Measurements from ENCODE around the gene TUBGCP6. TPM values are rescaled to one million over a fixed set of nuclear protein-coding genes. Genes with fewer than 3 reads are reported as not detected.

The TUBGCP6 gene
- polyA plus RNA-seq, 1 experiment = 8.5 TPM

DNA sequence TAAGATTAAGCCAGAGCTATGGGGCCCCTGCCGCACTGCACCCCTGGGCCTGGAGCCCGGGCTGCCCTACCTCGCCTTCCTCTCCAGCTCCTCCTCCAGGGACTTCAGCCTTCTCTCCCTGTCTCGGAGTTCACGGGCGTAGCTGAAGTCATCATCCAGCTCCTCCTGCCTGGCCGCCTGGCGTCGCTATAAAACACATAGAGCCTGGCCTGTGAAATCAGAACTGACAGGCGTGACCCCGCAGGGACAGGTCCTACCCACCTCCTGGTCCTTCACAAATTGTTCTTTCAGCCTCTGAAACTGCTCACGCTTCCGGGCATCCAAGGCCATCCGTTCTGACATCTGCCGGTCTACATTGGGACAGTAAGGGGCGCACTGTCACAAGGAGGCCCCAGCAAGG, 20.8 kb downstream of the TUBGCP6 start:
- ChIA-PET POLR2A (no interaction called here), CTCF (no interaction called here)
- peaks cover 9% of the 10 kb centered on the region; the same call in 1 of the 2 replicates for H3K9me3 ChIP-seq (ENCODE audit: control insufficient read depth, insufficient read depth, low read length)
- no peak for DNase-seq (ENCODE audit: low read depth, low spot score)
- no peak overlapping the region for H3K27ac ChIP-seq (ENCODE audit: low read depth, low read length)
- H3K4me3 ChIP-seq (ENCODE audit: low read depth, low read length) = no peak overlapping the region
- TF ChIP-seq, protein P1, sequence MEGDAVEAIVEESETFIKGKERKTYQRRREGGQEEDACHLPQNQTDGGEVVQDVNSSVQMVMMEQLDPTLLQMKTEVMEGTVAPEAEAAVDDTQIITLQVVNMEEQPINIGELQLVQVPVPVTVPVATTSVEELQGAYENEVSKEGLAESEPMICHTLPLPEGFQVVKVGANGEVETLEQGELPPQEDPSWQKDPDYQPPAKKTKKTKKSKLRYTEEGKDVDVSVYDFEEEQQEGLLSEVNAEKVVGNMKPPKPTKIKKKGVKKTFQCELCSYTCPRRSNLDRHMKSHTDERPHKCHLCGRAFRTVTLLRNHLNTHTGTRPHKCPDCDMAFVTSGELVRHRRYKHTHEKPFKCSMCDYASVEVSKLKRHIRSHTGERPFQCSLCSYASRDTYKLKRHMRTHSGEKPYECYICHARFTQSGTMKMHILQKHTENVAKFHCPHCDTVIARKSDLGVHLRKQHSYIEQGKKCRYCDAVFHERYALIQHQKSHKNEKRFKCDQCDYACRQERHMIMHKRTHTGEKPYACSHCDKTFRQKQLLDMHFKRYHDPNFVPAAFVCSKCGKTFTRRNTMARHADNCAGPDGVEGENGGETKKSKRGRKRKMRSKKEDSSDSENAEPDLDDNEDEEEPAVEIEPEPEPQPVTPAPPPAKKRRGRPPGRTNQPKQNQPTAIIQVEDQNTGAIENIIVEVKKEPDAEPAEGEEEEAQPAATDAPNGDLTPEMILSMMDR (IDR thresholded peaks at IDR 0.05; ENCODE audit: low read depth, low read length) = no peak
- no peaks in the 10 kb centered on the region for H3K27me3 ChIP-seq (ENCODE audit: control insufficient read depth, insufficient read depth, low read length)

DNA sequence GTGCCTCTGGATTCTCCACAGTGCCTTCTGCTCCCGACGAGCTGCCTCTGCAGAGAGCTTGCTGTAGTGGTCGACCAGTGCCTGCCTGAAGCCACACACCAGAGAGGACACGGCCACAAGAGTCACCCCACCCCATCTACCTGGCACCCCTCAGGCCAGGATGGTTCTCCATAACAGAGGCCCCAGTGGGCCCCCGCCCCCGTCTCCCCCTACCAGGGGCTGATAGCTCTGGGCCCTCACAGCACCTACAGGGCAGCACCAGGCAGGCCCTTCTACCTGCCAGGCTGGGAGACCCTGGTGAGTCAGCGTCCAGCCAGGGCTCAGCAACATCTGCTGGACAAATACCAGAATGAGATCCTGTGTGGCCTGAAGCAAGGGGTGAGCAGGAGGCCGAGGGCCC, 22.3 kb downstream of the TUBGCP6 start:
- Histone ChIP-seq H3K4me3 (ENCODE audit: low read depth, low read length) (no peak overlapping the region), H3K27ac (ENCODE audit: low read depth, low read length) (no peak overlapping the region), H3K27me3 (ENCODE audit: control insufficient read depth, insufficient read depth, low read length) (no peaks in the 10 kb centered on the region), H3K9me3 (ENCODE audit: control insufficient read depth, insufficient read depth, low read length) (peaks cover 16% of the 10 kb centered on the region; the same call in 1 of the 2 replicates)
- CTCF ChIA-PET = interaction anchor here (0.9 to 1.0 kb wide), 2 partner anchors 15 to 18 kb away, joined by 3 to 4 read pairs; no protein-coding TSS in a partner anchor
- TF ChIP-seq, protein P1 (IDR thresholded peaks at IDR 0.05; ENCODE audit: low read depth, low read length) = no peak
- POLR2A ChIA-PET = interaction anchor here (0.6 kb wide), 1 partner anchor 8 kb away, joined by 8 read pairs; no protein-coding TSS in a partner anchor
- no peak for DNase-seq (ENCODE audit: low read depth, low spot score)

GRCh38 chr22:50221410-50222300, 23.2 kb downstream of the TUBGCP6 start:
- ChIA-PET POLR2A (interaction anchor here (0.6 kb wide), 1 partner anchor 9 kb away, joined by 8 read pairs; no protein-coding TSS in a partner anchor), CTCF (interaction anchor here (1.0 kb wide), 1 partner anchor 16 kb away, joined by 3 read pairs; no protein-coding TSS in a partner anchor)
- Histone ChIP-seq H3K27ac (ENCODE audit: low read depth, low read length) (no peak overlapping the region), H3K4me3 (ENCODE audit: low read depth, low read length) (no peak overlapping the region), H3K27me3 (ENCODE audit: control insufficient read depth, insufficient read depth, low read length) (no peaks in the 10 kb centered on the region), H3K9me3 (ENCODE audit: control insufficient read depth, insufficient read depth, low read length) (peaks cover 16% of the 10 kb centered on the region; the same call in 1 of the 2 replicates)
- TF ChIP-seq, protein P1 (IDR thresholded peaks at IDR 0.05; ENCODE audit: low read depth, low read length) = no peak
- no peak for DNase-seq (ENCODE audit: low read depth, low spot score)

DNA sequence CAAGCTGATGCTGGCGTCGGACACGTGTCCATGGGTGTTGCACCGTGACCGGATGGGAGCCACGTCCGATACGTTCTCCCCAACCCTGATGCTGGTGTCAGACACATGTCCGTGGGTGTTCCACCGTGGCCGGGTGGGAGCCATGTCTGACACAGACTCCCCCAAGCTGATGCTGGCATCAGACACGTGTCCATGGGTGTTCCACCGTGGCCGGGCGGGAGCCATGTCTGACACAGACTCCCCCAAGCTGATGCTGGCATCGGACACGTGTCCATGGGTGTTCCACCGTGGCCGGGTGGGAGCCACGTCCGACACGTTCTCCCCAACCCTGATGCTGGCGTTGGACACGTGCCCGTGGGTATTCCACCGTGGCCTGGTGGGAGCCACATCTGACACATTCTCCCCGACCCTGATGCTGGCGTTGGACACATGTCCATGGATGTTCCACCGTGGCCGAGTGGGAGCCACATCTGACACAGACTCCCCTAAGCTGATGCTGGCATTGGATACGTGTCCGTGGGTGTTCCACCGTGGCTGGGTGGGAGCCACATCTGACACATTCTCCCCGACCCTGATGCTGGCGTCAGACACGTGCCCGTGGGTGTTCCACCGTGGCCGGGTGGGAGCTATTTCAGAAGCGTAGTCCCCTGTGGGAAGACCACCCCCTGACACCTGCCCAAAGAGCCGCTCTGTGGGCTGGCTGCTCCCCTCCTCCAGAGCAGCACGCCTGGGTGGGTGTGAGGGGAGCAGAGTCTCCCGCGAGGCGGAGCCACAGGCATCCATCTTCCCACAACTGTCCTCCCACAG, 24.0 kb downstream of the TUBGCP6 start:
- Histone ChIP-seq H3K27ac (ENCODE audit: low read depth, low read length) (no peak overlapping the region), H3K4me3 (ENCODE audit: low read depth, low read length) (no peak overlapping the region), H3K27me3 (ENCODE audit: control insufficient read depth, insufficient read depth, low read length) (no peaks in the 10 kb centered on the region), H3K9me3 (ENCODE audit: control insufficient read depth, insufficient read depth, low read length) (peaks cover 16% of the 10 kb centered on the region; the same call in 1 of the 2 replicates)
- CTCF ChIA-PET = interaction anchor here (0.6 kb wide), 1 partner anchor 10 kb away, joined by 3 read pairs; no protein-coding TSS in a partner anchor
- no peak for DNase-seq (ENCODE audit: low read depth, low spot score)
- TF ChIP-seq, protein P1 (IDR thresholded peaks at IDR 0.05; ENCODE audit: low read depth, low read length) = no peak
- POLR2A ChIA-PET = no interaction called here
